Measurements from ENCODE around the gene DYSF. TPM values are rescaled to one million over a fixed set of nuclear protein-coding genes. Genes with fewer than 3 reads are reported as not detected.

The DYSF gene
- total RNA-seq, 4 donors from 2014 or later = 2.6 to 20.7 (median 12.7) TPM

GRCh38 chr2:71530641-71531332, 77.4 kb downstream of the DYSF start:
- intact Hi-C loops (cut with DNase I; ENCODE audit: low total_unique reads) = no loop called here
- H3K36me3 ChIP-seq = no peaks in the 10 kb centered on the region
- no peaks in the 10 kb centered on the region for H3K4me1 ChIP-seq
- TF ChIP-seq CTCF (IDR thresholded peaks at IDR 0.05) (peak; percentile 20 to 65 (median 30)), POLR2A (IDR thresholded peaks at IDR 0.05) (no peak)
- H3K27ac ChIP-seq = no peak overlapping the region
- H3K4me3 ChIP-seq = no peak overlapping the region
- DNase-seq = no peak
- no peaks in the 10 kb centered on the region for H3K27me3 ChIP-seq
- no peaks in the 10 kb centered on the region for H3K9me3 ChIP-seq

- intact Hi-C loops (cut with DNase I; ENCODE audit: low total_unique reads) = no loop called here
- no peaks in the 10 kb centered on the region for H3K36me3 ChIP-seq
Measured at GRCh38 chr2:71531522-71532047, 78.2 kb downstream of the DYSF start.

GRCh38 chr2:71532327-71532726, 79.0 kb downstream of the DYSF start:
- Histone ChIP-seq H3K27me3 (no peaks in the 10 kb centered on the region), H3K36me3 (no peaks in the 10 kb centered on the region), H3K4me3 (no peak overlapping the region), H3K27ac (no peak overlapping the region), H3K9me3 (no peaks in the 10 kb centered on the region), H3K4me1 (no peaks in the 10 kb centered on the region)
- DNase-seq = no peak
- TF ChIP-seq POLR2A (IDR thresholded peaks at IDR 0.05) (no peak), CTCF (IDR thresholded peaks at IDR 0.05) (no peak)
- intact Hi-C loops (cut with DNase I; ENCODE audit: low total_unique reads) = no loop called here

More at GRCh38 chr2:71531522-71532047, 78.2 kb downstream of the DYSF start:
- Histone ChIP-seq H3K27me3 (no peaks in the 10 kb centered on the region), H3K4me1 (no peaks in the 10 kb centered on the region), H3K4me3 (no peak overlapping the region), H3K27ac (no peak overlapping the region), H3K9me3 (no peaks in the 10 kb centered on the region)
- DNase-seq = no peak
- TF ChIP-seq CTCF (IDR thresholded peaks at IDR 0.05) (no peak), POLR2A (IDR thresholded peaks at IDR 0.05) (no peak)

- intact Hi-C loops (cut with DNase I; ENCODE audit: low total_unique reads) = no loop called here
- no peak overlapping the region for H3K27ac ChIP-seq
- TF ChIP-seq CTCF (IDR thresholded peaks at IDR 0.05) (no peak), POLR2A (IDR thresholded peaks at IDR 0.05) (no peak)
- H3K4me1 ChIP-seq = no peaks in the 10 kb centered on the region
- no peak for DNase-seq
- H3K9me3 ChIP-seq = no peaks in the 10 kb centered on the region
- no peak overlapping the region for H3K4me3 ChIP-seq
- H3K36me3 ChIP-seq = no peaks in the 10 kb centered on the region
- no peaks in the 10 kb centered on the region for H3K27me3 ChIP-seq
Measured at GRCh38 chr2:71534201-71534600, 80.8 kb downstream of the DYSF start.

GRCh38 chr2:71534826-71535225, 81.5 kb downstream of the DYSF start:
- no peak for TF ChIP-seq POLR2A (IDR thresholded peaks at IDR 0.05)
- no peak for TF ChIP-seq CTCF (IDR thresholded peaks at IDR 0.05)

More at GRCh38 chr2:71534826-71535225, 81.5 kb downstream of the DYSF start:
- Histone ChIP-seq H3K27me3 (no peaks in the 10 kb centered on the region), H3K4me3 (no peak overlapping the region), H3K27ac (no peak overlapping the region), H3K36me3 (no peaks in the 10 kb centered on the region), H3K4me1 (no peaks in the 10 kb centered on the region), H3K9me3 (no peaks in the 10 kb centered on the region)
- intact Hi-C loops (cut with DNase I; ENCODE audit: low total_unique reads) = no loop called here
- DNase-seq = no peak
